Stimulated activated CD4-positive, alpha-beta T cell treated with anti-CD3 and anti-CD28 coated beads, Interleukin-2, amount 100 ng/mL, for 48 hours (primary cell): ENCODE measurements around the gene DOCK7.
A peak's percentile ranks its signal among the peaks of the same experiment; 100 is the strongest.

Experiments used
- DNase-seq, 2 donors: peaks; one replicate each; pipeline ENCODE4 v3.0.0-alpha.2; 2020

DOCK7 gene

GRCh38 chr1:62439652-62440371 is 248.4 kb downstream of the DOCK7 start:
- DNase-seq: no peak

DNA sequence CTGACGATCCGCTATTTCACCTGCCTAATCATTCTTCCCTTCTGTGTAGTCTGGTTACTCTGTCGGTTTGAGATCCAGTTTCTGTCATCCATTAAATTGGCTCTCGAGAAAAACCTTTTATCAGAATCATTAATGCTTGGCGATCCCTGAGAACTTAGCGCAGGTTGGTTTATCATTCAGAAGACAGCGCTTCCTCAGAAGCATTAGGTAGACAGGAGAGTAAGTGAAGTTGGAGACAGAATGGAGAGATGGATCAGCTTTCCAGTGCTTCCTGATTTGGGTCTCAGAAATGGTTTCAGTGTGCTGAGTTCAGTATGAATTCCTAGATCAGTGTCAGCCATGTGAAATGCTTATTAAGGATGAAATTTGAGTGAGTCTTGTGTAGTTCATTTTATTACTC is 250.0 kb downstream of the DOCK7 start:
- DNase-seq: no peak

DNA sequence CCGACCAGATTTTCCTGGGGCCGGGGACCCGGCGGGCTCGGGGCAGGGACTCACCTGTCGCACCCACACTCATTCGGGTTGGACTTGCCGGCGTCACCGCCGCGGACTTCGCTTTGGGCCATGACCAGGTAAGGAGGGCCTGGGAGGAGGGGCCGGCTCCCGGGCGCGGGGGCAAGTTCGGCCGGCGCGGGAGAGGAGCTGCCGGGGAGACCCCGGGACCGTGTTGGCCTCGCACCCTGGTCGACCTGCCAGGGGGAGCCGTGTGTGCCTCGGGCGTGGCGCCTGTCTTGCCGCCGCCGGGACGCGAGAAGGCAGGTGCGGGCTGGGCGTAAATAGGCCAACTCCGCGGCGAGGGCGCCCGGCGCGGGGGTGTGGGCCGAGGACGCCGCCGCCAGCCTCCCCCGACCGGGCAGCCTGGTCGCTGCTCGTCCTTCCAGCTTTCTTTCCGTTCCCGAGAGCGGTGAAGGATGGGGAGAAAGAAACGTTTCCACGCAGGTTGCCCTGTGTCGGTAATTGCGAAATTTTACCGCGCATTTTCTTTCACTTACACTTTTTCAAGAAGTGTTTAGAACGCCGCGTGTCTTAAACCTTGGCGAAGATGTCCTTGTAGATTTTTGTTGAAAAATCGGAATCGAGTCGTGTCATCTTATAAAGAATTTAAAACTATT is 250.8 kb downstream of the DOCK7 start:
- peak in 1 of 2 donors; percentile 31 for DNase-seq

- peak; percentile 90 to 94 for DNase-seq
Observed at GRCh38 chr1:62436466-62437272, 251.5 kb downstream of the DOCK7 start, which contains the start of gene USP1. Gene USP1, plus strand, starts transcription at chr1:62437049. Its CDS starts 2,819 bp downstream, at chr1:62439868.

- DNase-seq: peak; percentile 91 to 93
Observed at GRCh38 chr1:62436039-62436465, 252.1 kb downstream of the DOCK7 start.

DNA sequence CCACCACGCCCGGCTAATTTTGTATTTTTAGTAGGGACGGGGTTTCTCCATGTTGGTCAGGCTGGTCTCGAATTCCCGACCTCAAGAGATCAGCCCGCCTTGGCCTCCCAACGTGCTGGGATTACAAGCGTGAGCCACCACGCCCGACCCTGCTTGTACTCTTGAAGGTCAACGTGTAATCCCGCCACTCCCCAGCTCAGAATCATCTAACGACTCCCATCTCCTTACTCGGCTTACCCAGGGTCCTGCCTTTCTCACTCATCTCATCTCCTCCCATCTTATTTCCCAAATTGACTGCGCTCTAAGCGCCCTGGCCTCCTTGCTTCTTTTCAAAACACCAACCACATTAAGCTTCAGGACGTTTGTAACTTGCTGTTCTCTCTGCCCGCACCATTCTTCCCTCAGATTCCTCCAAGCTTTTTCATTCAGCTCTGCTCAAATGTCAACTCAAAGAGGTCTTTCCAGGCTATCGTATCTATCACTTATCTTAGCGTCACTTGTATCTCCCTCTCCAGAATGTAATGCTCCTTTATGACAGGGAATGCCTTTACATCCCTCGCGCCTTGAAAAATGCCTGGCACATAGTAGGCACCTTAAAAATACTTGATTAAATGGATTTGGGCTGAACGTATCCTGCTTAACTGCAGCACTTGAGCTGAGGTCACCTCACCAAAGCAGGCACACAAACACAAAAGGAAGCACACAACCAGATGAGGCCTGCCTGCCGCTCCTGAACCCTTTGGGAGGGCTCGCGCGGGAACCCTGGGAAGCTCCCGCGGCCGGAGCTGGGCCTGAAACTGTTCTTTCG is 252.8 kb downstream of the DOCK7 start:
- no peak for DNase-seq

- DNase-seq: no peak
Observed at GRCh38 chr1:62434618-62435001, 253.6 kb downstream of the DOCK7 start.

- DNase-seq: no peak
Observed at GRCh38 chr1:62433861-62434617, 254.1 kb downstream of the DOCK7 start.

- no peak for DNase-seq
Observed at GRCh38 chr1:62429581-62429980, 258.6 kb downstream of the DOCK7 start.

- no peak for DNase-seq
Observed at GRCh38 chr1:62428351-62428750, 259.8 kb downstream of the DOCK7 start.

DNA sequence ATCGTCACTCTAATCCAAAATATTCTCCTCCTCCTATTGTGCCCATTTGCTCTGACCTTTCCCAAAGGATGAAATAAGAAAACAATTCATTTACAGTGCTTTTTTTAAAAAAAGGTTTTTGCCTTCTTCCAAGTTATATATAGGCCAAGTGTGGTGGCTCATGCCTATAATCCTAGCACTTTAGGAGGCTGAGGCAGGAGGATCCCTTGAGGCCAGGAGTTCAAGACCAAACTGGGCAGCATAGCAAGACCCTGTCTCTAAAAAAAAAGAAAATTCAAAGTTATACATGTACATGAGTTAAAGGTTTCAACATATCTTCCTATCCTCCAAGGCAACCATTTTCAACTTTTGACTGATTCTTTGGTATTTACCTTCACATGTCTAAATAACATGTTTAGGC is 261.4 kb downstream of the DOCK7 start:
- no peak for DNase-seq

DNA sequence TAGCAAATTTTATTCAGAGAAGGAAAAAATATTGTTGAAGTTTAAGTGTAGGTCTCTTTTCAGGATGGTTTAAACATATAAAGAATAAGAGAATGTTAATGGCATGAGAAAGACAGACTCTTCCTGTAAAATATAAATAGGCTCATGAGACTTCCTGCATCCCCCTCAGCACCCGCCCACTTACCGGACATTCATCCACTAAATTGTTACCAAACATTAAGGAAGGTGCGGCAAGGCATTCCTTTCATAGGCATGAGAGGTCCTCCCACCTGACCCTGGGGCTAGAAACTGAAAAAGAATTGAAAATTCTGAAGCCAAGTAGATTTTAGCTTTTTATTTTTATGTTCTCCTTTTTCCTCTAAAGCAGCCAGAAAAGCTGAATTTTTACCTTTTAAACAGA is 261.9 kb downstream of the DOCK7 start:
- no peak for DNase-seq

- DNase-seq: no peak
Observed at GRCh38 chr1:62425041-62425440, 263.1 kb downstream of the DOCK7 start.

DNA sequence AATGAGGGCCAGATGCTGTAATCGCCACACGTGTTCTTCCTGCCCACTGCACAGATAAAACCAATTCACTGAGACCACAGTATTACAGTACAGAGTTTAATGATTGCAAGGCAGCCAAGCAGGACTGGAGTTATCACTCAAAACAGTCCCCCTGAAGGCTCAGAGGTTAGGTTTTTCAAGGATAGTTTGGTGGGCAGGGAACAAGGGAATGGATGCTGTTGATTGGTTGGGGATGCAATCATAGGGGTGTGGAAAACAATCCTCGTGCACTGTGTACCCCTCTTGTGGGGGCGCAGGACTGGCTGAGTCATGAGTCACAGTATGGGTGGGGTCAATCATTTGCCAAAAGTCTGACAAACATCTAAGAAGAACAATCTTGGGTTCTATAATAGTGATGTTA is 263.8 kb downstream of the DOCK7 start:
- no peak for DNase-seq

DNA sequence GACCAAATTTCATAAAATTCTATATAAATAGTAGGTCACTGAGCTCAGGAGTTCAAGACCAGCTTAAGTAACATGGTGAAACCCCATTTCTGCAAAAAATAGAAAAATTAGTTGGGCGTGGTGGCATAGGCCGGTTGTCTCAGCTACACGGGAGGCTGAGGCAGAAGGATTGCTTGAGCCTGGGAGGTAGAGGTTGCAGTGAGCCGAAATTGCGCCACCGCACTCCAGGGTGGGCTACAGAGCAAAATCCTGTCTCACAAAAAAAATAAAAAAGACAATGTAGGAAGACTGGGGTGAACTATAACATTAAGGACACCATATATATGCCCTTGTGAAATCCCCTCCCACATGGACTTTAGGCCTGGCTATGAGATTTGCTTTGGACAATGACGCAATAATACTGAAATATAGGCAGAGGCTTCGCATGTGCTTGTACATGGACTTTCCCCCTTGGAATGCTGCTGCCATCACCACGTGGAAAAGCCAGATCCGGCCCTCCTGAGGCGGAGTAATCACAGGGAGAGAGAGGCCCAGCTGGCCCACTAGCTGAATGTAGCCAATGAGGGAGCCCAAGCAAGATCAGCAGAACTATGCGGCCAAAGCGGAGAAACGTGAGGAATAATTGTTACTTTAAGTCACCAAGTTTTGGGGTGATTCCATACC is 264.5 kb downstream of the DOCK7 start:
- no peak for DNase-seq

GRCh38 chr1:62420214-62420613 is 268.0 kb downstream of the DOCK7 start:
- no peak for DNase-seq

DNA sequence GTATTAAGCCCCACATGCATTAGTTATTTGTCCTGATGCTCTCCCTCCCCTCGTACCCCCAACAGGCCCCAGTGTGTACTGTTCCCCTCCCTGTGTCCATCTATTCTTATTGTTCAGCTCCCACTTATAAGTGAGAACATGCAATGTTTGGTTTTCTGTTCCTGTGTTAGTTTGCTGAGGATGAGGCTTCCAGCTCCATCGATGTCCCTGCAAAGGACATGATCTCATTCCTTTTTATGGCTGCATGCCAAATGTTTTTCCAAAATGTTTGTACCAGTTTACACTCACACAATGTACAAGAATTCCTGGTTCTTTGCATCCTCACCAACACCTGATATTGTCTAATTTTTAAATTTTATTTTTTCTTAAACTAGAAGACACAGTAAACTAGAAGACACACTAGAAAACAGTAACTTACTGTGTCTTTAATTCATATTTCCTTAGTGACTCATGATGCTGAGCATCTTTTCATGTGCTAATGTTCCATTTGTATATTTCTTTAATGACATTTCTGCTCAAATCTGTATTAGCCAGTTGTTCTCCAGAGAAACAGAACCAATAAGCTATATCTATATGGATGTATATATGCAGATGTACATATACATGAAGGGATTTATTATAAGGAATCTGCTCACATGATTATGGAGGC is 270.7 kb downstream of the DOCK7 start:
- no peak for DNase-seq

DNA sequence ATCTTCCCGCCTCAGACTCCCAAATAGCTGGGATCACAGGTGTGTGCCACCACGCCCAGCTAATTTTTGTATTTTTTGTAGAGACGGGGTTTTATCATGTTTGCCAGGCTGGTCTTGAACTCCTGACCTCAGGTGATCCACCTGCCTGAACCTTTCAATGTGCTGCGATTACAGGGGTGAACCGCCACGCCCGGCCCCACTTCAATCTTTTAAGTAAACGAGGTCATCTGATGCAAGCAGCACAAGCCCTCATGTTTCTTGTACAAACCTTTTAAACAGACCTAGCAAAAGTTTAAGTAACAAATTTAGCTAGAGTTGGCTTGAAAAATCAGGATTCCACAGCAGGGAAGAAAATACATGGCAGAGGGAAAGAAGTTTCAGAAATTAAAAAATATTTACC is 272.5 kb downstream of the DOCK7 start:
- DNase-seq: no peak

DNA sequence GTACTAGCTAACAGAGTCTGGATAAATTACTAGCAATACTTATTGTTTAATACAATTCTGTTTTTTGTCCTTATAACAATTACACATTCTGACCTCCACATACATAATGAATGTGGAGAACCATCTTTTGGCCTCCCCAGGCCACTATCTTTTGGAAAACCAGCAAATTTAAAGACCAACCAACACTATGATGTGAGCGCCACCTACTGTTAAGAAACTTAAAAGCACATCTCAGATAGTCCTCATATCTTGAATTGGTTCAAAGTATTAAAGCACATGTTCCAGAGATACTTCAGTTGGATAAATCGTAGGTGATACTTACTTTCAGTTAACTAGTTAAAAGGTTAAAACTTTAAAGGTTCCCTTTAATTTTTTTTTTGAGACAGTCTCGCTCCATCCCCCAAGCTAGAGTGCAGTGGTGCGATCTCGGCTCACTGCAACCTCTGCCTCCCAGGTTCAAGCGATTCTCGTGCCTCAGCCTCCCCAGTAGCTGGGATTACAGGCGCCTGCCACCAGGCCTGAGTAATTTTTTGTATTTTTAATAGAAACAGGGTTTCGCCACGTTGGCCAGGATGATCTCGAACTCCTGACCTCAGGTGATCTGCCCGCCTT is 280.7 kb downstream of the DOCK7 start:
- DNase-seq: peak; percentile 2 to 4

- DNase-seq: no peak
Observed at GRCh38 chr1:62406576-62406975, 281.6 kb downstream of the DOCK7 start.
